GM12872 (cell line): ENCODE data around the gene TEX44.

ENCODE experiments used
- CTCF ChIP-seq: IDR thresholded peaks from 3 replicates; pipeline ENCODE4 v1.5.1; 2011; ENCODE audit warnings: low read depth, mild to moderate bottlenecking, low read length, moderate library complexity; ENCODE audit not compliant: insufficient read depth

TEX44 gene

GRCh38 chr2:231614559-231615057 is 21.9 kb downstream of the TEX44 start:
- TF ChIP-seq CTCF, result no peak

DNA sequence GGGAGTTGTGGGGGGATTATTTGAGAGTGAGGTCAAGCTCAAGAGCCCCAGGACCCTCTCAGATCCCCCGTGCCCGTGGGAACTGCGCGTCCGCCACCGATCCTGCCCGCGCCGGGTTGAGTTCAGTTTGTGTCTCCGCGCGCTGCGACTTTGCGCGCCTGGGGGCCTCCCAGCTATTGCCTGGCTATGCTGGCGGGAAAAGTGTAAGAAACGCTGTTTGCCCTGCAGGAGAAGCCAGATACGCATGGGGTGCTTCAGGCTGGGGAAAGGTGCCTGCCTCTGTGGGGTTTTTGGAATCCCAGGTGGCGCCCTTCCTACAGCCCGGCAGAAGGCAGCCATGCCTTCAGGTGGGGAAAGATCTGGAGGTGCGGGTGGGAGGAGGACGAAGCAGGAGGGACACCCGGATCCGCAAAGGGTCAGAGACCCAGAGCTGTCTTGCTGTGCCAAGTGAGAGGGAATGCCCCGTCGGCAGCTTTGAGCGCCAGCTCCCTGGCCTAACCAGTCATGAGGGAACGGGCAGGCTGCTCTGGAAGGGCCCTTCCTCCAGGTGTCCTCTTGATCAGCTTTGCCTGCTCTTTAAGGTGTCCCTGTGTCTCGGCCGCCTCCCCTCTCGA is 22.5 kb downstream of the TEX44 start:
- 0 out of 3 replicates have a peak, but pooled peaks have one; percentile 20 for TF ChIP-seq CTCF

- TF ChIP-seq CTCF, result no peak
Measured at GRCh38 chr2:231616296-231616695, 23.6 kb downstream of the TEX44 start.

- TF ChIP-seq CTCF, result no peak
Measured at GRCh38 chr2:231617059-231617926, 24.6 kb downstream of the TEX44 start.

GRCh38 chr2:231621051-231621879 is 28.6 kb downstream of the TEX44 start:
- no peak for TF ChIP-seq CTCF

DNA sequence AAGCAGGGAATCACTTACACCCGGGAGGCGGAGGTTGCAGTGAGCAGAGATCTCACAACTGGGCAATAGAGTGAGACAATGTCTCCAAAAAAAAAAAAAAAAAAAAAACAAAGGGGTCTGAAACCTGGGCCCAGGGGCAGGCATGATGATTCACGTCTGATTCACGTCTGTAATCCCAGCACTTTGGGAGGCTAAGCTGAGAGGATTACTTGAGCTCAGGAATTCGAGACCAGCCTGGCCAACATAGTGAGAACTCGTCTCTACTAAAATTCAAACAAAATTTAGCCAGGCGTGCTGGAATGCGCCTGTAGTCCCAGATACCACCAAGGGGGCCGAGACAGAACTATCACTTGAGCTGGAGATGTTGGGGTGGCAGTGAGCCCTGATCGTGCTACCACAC is 30.3 kb downstream of the TEX44 start:
- TF ChIP-seq CTCF, result no peak

- TF ChIP-seq CTCF, result no peak
Measured at GRCh38 chr2:231626449-231626848, 33.8 kb downstream of the TEX44 start.
